Loucy (cell line): ENCODE measurements around the gene PET100.

Source experiments
- EZH2phosphoT487 ChIP-seq: fragments of 200-600 bp; IDR thresholded peaks from 2 replicates; pipeline ENCODE4 v1.6.1; 2018; ENCODE audit warnings: antibody characterized with exemption, mild to moderate bottlenecking, moderate library complexity, borderline replicate concordance
- TF ChIP-seq, protein P1 (sequence below): fragments of 200-600 bp; sonication (generic); conservative IDR thresholded peaks from 2 replicates; pipeline ENCODE4 v1.5.1; 2014; ENCODE audit warnings: mild to moderate bottlenecking, antibody characterized with exemption, low read length

DNA sequence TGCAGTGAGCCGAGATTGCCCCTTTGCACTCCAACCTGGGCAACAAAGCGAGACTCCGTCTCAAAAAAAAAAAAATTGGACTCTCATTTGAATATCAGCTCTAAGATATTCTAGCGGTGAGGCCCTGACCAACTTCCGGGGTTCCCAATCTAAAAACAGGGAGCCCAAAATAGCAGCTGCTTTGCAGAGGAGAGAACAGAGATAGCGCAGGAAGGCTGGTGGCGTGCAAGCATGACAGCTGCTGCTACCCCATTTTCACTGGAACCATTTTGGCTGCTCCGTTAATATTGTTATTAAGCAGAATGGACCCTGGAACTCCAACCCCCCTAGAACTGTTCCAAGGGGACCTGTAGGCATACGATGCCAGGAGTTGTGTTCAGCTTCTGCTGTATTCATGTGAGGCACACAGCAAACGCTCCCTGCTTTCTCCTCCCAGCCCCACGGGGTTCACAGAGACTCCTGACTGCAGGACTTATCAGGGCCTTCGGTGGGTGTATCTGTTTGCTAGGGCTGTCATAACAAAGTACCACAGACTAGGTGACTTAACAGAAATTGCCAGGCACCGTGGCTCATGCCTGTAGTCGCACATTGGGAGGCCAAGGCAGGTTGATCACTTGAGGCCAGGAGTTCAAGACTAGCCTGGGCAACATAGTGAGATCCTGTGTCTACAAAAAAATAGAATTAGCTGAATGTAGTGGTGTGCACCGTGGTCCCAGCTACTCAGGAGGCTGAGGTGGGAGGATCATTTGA lies 18.8 kb downstream of the PET100 start:
- TF ChIP-seq, protein P1, sequence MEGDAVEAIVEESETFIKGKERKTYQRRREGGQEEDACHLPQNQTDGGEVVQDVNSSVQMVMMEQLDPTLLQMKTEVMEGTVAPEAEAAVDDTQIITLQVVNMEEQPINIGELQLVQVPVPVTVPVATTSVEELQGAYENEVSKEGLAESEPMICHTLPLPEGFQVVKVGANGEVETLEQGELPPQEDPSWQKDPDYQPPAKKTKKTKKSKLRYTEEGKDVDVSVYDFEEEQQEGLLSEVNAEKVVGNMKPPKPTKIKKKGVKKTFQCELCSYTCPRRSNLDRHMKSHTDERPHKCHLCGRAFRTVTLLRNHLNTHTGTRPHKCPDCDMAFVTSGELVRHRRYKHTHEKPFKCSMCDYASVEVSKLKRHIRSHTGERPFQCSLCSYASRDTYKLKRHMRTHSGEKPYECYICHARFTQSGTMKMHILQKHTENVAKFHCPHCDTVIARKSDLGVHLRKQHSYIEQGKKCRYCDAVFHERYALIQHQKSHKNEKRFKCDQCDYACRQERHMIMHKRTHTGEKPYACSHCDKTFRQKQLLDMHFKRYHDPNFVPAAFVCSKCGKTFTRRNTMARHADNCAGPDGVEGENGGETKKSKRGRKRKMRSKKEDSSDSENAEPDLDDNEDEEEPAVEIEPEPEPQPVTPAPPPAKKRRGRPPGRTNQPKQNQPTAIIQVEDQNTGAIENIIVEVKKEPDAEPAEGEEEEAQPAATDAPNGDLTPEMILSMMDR, result no peak
- TF ChIP-seq EZH2phosphoT487, result no peak
